Lower leg skin (tissue), 4 donors: ENCODE measurements around the gene DPYSL5. TPM values are rescaled to one million over a fixed set of nuclear protein-coding genes. Genes with fewer than 3 reads are reported as not detected.
A peak's percentile ranks its signal among the peaks of the same experiment; 100 is the strongest.

Experiments
- DNase-seq, 2 donors: peaks; one replicate each; pipeline ENCODE4 v3.0.0-alpha.2; 2019; ENCODE audit warnings: low spot score in 2 of 2
- H3K4me3 ChIP-seq: fragments of 200-600 bp; sonication (generic); 2 replicates; pipeline ENCODE4 v1.5.1; 2017; ENCODE audit warnings: mild to moderate bottlenecking, low read depth; ENCODE audit not compliant: poor library complexity, severe bottlenecking
- CTCF ChIP-seq, 3 donors: fragments of 450-650 bp; IDR thresholded peaks; one replicate each; pipeline ENCODE4 v1.5.1; 2016; ENCODE audit warnings: antibody characterized with exemption in 3 of 3, mild to moderate bottlenecking in 3 of 3, moderate library complexity in 2 of 3
- POLR2A ChIP-seq, 2 donors: fragments of 450-650 bp; IDR thresholded peaks; one replicate each; pipeline ENCODE4 v1.6.1; 2016 to 2017; ENCODE audit warnings: antibody characterized with exemption in 2 of 2, mild to moderate bottlenecking in 1 of 2, moderate library complexity in 1 of 2
- WGBS, 2 donors: methylation state at CpG; one replicate each; pipeline ENCODE4 v1.1.5; 2018; 5-methylcytosine and 5-hydroxymethylcytosine counted together
- intact Hi-C: fragments of 100-400 bp; cut with DNase I; formaldehyde crosslinking; loops from one replicate; pipeline ENCODE4 v1.15.0; 2023; ENCODE audit warnings: low total_unique reads
- total RNA-seq, 4 donors: library from RNA; depleted of rRNA; stranded (reverse); fragments of >200 nt; gene quantifications; one replicate each; pipeline ENCODE4 v1.1.0, GENCODE V29; 2016

The DPYSL5 gene
- total RNA-seq, 4 donors from 2014 or later: not detected

- intact Hi-C loops: no loop called here
Measured at GRCh38 chr2:26874514-26874913, 26.6 kb downstream of the DPYSL5 start.

GRCh38 chr2:26875065-26875634 lies 27.2 kb downstream of the DPYSL5 start:
- 82 to 86% methylated on average over 4 of the region's 4 CpGs for WGBS, 2 donors
- intact Hi-C loops: no loop called here
- no peak for DNase-seq
- H3K4me3 ChIP-seq: no peak overlapping the region
- no peak for TF ChIP-seq CTCF (IDR thresholded peaks at IDR 0.05)
- no peak for TF ChIP-seq POLR2A (IDR thresholded peaks at IDR 0.05)

More at GRCh38 chr2:26874514-26874913, 26.6 kb downstream of the DPYSL5 start:
- 67 to 76% methylated on average over 2 of the region's 2 CpGs for WGBS, 2 donors
- no peak for DNase-seq
- H3K4me3 ChIP-seq: no peak overlapping the region
- TF ChIP-seq CTCF (IDR thresholded peaks at IDR 0.05) (no peak), POLR2A (IDR thresholded peaks at IDR 0.05) (no peak)

DNA sequence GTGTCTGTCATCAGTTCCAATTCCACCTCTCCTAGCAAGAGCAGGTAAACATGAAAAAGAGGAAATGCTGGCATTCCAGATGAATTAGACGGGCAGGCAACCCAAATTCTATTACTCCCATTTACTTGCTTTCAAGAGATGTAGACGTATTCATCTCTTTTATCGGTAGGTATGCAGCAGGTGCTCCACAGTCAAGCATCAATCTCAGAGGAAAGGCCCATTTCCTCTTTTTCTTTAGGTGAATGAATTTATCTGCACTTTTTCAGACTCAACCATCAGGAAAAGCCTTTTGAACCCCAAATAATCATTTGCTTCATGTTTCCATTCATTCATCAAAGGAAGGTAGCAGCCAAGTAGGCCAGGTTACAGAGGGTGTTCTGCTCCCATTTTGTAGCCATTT lies 27.9 kb downstream of the DPYSL5 start:
- 84 to 91% methylated on average over 3 of the region's 3 CpGs for whole genome bisulfite sequencing, 2 donors
- intact Hi-C loops: no loop called here
- no peak overlapping the region for H3K4me3 ChIP-seq
- TF ChIP-seq POLR2A (IDR thresholded peaks at IDR 0.05) (no peak), CTCF (IDR thresholded peaks at IDR 0.05) (no peak)
- no peak for DNase-seq

DNA sequence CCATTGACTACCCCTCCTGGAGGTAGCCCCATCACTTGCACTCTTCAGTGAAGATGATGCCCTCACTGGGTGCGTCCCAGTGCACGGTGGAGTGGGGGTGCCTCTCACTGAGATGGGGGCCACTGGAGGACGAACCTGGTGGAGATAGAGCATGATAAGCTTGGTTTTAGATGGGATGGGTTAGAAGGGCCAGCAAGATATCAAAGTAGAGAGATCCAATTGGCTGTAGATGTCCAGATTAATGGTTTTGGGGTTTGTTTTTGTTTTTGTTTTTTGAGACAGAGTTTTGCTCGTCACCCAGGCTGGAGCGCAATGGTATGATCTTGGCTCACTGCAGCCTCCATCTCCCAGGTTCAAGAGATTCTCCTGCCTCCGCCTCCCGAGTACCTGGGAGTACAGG lies 28.3 kb downstream of the DPYSL5 start:
- intact Hi-C loops: no loop called here
- no peak for TF ChIP-seq CTCF (IDR thresholded peaks at IDR 0.05)
- no peak for TF ChIP-seq POLR2A (IDR thresholded peaks at IDR 0.05)
- DNase-seq: no peak
- 95 to 96% methylated on average over 7 of the region's 7 CpGs for WGBS, 2 donors
- H3K4me3 ChIP-seq: no peak overlapping the region

GRCh38 chr2:26877276-26877675 lies 29.3 kb downstream of the DPYSL5 start:
- intact Hi-C loops: no loop called here
- TF ChIP-seq POLR2A (IDR thresholded peaks at IDR 0.05): no peak
- TF ChIP-seq CTCF (IDR thresholded peaks at IDR 0.05): no peak
- no peak overlapping the region for H3K4me3 ChIP-seq
- DNase-seq: no peak
- WGBS, 2 donors: 68 to 84% methylated on average over 2 of the region's 2 CpGs

GRCh38 chr2:26880161-26880560 lies 32.2 kb downstream of the DPYSL5 start:
- TF ChIP-seq CTCF (IDR thresholded peaks at IDR 0.05): no peak
- TF ChIP-seq POLR2A (IDR thresholded peaks at IDR 0.05): no peak
- 92 to 95% methylated on average over 2 of the region's 2 CpGs for WGBS, 2 donors
- DNase-seq: peak in 1 of 2 donors; percentile 52
- intact Hi-C loops: no loop called here
- no peak overlapping the region for H3K4me3 ChIP-seq
